Non-pigmented ciliary epithelial cell (primary cell): ENCODE measurements around the gene ERP29.
"Not testable (repeated sequence)": the region's sequence is repeated elsewhere in the genome, so short reads cannot be mapped to it uniquely, and the experiment has no call there.

Experiments used
- DNase-seq: peaks from one replicate; pipeline ENCODE4 v3.0.0-alpha.2; 2010; ENCODE audit warnings: low read depth

ERP29 gene

GRCh38 chr12:112036614-112037013 is 23.4 kb downstream of the ERP29 start:
- DNase-seq, result not testable (repeated sequence)

GRCh38 chr12:112046003-112046402 is 32.8 kb downstream of the ERP29 start:
- no peak for DNase-seq

- DNase-seq, result no peak
Measured at GRCh38 chr12:112049351-112049750, 36.1 kb downstream of the ERP29 start.

- DNase-seq, result no peak
Measured at GRCh38 chr12:112061137-112061536, 47.9 kb downstream of the ERP29 start.

GRCh38 chr12:112063273-112063672 is 50.0 kb downstream of the ERP29 start:
- no peak for DNase-seq

GRCh38 chr12:112066566-112066965 is 53.3 kb downstream of the ERP29 start:
- no peak for DNase-seq
